ENCODE data around the gene CERS1.
"Not testable (repeated sequence)": the region's sequence is repeated elsewhere in the genome, so short reads cannot be mapped to it uniquely, and the experiment has no call there.

The CERS1 gene

GRCh38 chr19:18908917-18909619, 13.1 kb upstream of the CERS1 start:
- TF ChIP-seq ZNF274 (IDR thresholded peaks at IDR 0.05; ENCODE audit: low read depth, low read length): no peak
- H3K4me3 ChIP-seq (ENCODE audit: low read length): no peak overlapping the region

- no peak for TF ChIP-seq ZNF274 (IDR thresholded peaks at IDR 0.05; ENCODE audit: low read depth, low read length)
- H3K4me3 ChIP-seq (ENCODE audit: low read length): no peak overlapping the region
These were observed 10.9 kb upstream of the CERS1 start for GRCh38 chr19:18906605-18907519.

GRCh38 chr19:18905513-18906236, 9.7 kb upstream of the CERS1 start:
- no peak overlapping the region for H3K4me3 ChIP-seq (ENCODE audit: low read length)
- no peak for TF ChIP-seq ZNF274 (IDR thresholded peaks at IDR 0.05; ENCODE audit: low read depth, low read length)

GRCh38 chr19:18905058-18905456, 9.1 kb upstream of the CERS1 start:
- no peak for TF ChIP-seq ZNF274 (IDR thresholded peaks at IDR 0.05; ENCODE audit: low read depth, low read length)
- no peak overlapping the region for H3K4me3 ChIP-seq (ENCODE audit: low read length)

DNA sequence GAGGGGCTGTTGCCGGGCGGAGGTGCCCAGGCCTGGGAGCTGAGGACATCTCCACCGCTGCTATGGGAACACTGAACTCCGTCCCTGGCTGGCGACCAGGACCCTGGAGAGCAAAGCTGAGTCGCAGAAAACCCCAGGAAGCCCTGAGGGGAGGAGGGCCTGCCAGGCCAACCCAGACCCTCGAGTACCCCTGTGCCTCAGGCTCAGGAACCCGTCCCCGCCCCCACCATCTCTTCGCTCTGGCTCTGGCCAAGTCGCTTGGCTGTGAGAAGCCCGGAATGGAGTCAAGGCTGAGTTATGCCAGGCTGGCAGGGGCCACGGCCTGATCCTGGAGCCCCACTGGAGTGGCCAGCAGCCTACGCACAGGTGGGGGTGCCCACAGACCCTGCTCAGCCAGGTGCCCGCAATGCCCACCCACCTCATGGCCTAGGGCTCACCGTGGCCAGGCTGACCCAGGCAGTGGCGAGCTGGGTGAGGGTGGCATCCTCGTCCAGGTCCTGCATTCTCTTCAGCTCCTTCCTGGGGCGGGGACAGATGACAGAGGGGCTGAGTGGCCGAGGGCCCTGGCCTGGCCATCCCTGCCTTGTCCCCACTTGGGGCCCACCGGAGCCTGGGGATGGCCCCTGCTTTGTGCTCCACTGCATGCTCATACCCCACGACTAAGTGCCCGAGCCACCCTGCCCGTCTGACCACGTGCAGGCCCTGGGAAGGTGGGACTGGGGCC, 8.5 kb upstream of the CERS1 start:
- no peak for TF ChIP-seq ZNF274 (IDR thresholded peaks at IDR 0.05; ENCODE audit: low read depth, low read length)
- H3K4me3 ChIP-seq (ENCODE audit: low read length): no peak overlapping the region

- no peak overlapping the region for H3K4me3 ChIP-seq (ENCODE audit: low read length)
- TF ChIP-seq ZNF274 (IDR thresholded peaks at IDR 0.05; ENCODE audit: low read depth, low read length): no peak
These were observed 7.4 kb upstream of the CERS1 start for GRCh38 chr19:18903156-18904037.

DNA sequence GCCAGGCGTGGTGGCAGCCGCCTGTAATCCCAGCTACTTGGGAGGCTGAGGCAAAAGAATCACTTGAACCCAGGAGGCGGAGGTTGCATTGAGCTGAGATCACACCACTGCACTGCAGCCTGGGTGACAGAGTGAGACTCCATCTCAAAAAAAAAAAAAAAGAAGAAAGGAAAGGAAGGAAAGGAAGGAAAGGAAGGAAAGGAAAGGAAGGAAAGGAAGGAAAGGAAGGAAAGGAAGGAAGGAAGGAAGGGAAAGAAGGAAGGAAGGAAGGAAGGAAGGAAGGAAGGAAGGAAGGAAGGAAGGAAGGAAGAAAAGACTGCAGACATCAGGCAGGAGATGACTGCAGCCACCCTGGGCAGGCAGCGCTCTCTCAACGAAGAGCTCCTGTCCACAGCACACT, 6.6 kb upstream of the CERS1 start:
- H3K4me3 ChIP-seq (ENCODE audit: low read length): not testable (repeated sequence)

GRCh38 chr19:18901491-18901890, 5.5 kb upstream of the CERS1 start:
- H3K4me3 ChIP-seq (ENCODE audit: low read length): no peak overlapping the region
- no peak for TF ChIP-seq ZNF274 (IDR thresholded peaks at IDR 0.05; ENCODE audit: low read depth, low read length)

DNA sequence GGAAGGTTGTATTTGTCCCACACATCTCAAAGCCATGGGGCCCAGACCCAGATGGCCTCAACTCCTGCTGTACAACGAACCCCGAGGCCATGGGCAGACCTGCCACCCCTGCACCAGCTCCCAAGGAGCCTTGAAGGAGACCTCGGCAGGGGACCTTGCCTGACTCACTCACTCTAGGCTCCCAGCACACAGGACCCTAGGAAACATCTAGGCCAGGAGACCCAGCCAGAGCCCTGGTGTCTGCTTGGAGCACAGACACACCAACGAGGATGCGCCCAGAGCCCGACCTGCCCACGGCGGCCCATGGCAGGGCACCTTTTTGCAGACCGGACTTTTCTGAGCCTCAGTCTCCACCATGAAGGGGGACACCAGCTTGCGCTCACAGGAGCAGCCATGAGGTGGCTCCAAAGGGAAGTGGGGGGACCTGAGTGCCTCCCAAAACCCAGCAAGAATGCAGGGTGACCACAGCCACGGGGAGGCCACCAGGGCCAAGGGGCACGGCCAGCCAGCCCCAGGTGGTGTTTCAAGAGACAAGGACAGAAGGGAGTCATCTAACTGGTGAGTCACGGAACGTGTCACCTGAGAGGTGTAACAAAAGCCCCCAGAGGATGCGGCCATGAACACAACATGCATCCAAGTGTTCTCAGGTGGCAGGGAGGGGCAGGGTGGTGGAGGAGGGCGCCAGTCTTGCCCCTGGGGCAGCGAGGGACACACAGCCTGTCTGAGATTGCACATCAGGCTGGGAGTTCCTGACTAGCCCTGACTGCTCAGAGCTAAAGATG, 4.9 kb upstream of the CERS1 start:
- no peak overlapping the region for H3K4me3 ChIP-seq (ENCODE audit: low read length)
- no peak for TF ChIP-seq ZNF274 (IDR thresholded peaks at IDR 0.05; ENCODE audit: low read depth, low read length)

DNA sequence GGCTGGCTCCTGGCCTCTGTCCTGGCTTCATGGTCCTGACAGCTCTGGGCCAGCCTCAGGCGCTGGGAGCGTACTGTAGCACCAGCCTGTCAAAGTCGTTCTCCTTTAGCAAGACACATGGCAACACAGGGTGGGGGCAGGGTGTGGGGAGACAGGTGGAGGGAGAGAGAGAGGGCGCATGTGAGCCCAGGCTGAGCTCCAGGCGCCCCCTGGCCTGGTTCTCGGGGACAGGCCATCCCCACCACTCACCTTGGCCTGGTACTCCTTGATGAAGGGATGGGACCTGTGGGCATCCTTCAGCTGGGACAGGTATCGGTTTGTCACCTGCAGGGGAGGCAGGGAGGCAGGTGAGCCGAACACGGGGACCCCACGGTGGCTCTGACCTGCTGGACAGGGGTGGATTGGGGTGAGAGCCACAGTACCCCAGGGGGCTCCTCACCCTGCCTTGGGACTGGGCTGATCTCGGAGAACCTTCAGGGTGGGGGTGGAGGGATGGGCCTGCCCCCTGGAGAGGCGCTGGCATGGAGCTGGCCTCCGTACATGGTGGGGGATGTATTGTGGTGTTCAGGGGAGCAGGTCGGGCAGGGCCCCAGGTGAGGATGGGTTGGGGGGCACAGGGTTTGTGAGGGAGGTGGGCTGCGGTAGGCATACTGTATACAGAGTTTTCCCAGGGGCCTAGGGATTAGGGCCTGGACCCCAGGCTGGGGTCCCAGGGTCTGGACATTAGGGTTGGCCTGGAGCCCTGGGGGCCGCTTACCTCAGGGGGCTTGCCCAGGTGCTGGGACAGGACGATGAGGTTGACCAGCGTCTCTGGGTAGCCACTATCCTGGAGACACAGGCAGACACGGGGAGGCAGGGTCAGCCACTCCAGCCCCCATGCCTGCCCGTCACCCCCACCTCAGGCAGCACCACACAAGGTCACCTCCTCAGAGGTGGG, 3.9 kb upstream of the CERS1 start:
- no peak overlapping the region for H3K4me3 ChIP-seq (ENCODE audit: low read length)
- TF ChIP-seq ZNF274 (IDR thresholded peaks at IDR 0.05; ENCODE audit: low read depth, low read length): no peak

GRCh38 chr19:18898607-18899408, 2.9 kb upstream of the CERS1 start:
- H3K4me3 ChIP-seq (ENCODE audit: low read length): no peak overlapping the region
- no peak for TF ChIP-seq ZNF274 (IDR thresholded peaks at IDR 0.05; ENCODE audit: low read depth, low read length)

All from GM08714 (cell line).